HEK293T (cell line): ENCODE measurements around the gene CDH4.

Source experiments
- BHLHE40 ChIP-seq: fragments of 450-650 bp; IDR thresholded peaks from 2 replicates; pipeline ENCODE4 v1.6.1; 2016; ENCODE audit warnings: mild to moderate bottlenecking, moderate library complexity, borderline replicate concordance
- FOXM1 ChIP-seq: fragments of 450-650 bp; IDR thresholded peaks from 2 replicates; pipeline ENCODE4 v1.6.1; 2017; ENCODE audit warnings: mild to moderate bottlenecking, borderline replicate concordance
- LEF1 ChIP-seq: fragments of 450-650 bp; IDR thresholded peaks from 2 replicates; pipeline ENCODE4 v1.6.1; 2017; ENCODE audit warnings: mild to moderate bottlenecking, borderline replicate concordance
- PKNOX1 ChIP-seq: fragments of 450-650 bp; IDR thresholded peaks from 2 replicates; pipeline ENCODE4 v1.6.1; 2016
- SP1 ChIP-seq: fragments of 450-650 bp; IDR thresholded peaks from 2 replicates; pipeline ENCODE4 v1.6.1; 2017
- SUZ12 ChIP-seq: fragments of 450-650 bp; IDR thresholded peaks from 2 replicates; pipeline ENCODE4 v1.6.1; 2016; ENCODE audit warnings: mild to moderate bottlenecking
- TARDBP ChIP-seq: fragments of 450-650 bp; IDR thresholded peaks from 2 replicates; pipeline ENCODE4 v1.6.1; 2016
- ZNF384 ChIP-seq: fragments of 450-650 bp; IDR thresholded peaks from 2 replicates; pipeline ENCODE4 v1.6.1; 2016

- TF ChIP-seq SP1 (no peak), BHLHE40 (no peak), FOXM1 (no peak), SUZ12 (no peak), LEF1 (no peak), ZNF384 (no peak), PKNOX1 (no peak), TARDBP (no peak)
Measured at GRCh38 chr20:61948586-61949362, 696.7 kb downstream of the CDH4 start.
